GM21529 (cell line): ENCODE results near the gene HNF1B.
"Not testable (repeated sequence)": the region's sequence is repeated elsewhere in the genome, so short reads cannot be mapped to it uniquely, and the experiment has no call there.

ENCODE experiments used
- ATAC-seq: cut with Tn5 transposase; IDR thresholded peaks from one replicate; pipeline ENCODE4 v1.9.1; 2021; ENCODE audit not compliant: unreplicated experiment

Gene HNF1B

DNA sequence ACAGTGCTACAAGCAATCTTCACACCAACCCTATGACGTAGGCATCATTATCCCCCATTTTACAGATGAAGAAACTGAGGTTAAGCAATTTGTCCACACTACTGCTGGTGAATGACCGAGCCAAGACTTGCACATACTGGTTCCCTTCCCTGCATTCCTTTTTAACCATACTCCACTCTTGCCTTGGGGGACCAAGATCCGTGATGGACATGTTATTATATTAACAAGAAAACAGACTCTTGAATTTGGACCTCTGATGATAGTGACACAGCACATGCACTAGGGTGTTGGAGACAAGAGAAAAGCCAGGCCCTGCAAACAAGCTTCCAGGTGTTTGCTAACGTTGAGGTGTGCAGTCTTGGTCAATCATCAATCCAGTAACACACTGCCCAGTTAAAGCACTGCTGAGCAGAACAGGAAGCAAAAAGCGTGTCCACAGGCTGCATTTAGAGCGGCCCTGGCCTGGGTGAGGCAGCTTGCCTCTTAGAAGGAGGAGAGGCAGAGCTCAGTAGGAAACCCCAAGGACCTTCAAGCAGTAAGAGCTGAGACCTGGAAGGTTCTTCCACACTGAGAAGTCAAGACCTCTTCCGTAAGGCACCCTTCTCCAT is 36.7 kb downstream of the HNF1B start:
- no peak for ATAC-seq

DNA sequence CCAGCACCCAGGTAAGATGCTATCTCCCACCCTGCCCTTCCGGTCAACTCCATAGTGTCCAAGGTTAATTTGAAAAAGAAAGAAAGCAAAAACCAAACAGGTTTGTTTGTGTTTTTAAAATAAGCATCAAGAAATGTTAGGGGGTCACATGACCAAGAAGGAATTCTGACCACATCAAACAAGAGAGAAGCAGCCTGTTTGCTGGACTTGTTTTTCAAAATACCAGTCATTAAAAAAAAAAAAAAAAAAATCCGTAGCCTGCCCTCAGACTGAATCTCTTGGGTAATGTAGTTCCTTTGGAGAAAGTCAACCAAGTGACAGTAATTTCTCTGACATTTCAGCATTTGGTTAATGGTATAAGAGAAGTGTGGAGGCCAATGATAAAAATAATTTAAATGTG is 38.4 kb downstream of the HNF1B start:
- ATAC-seq = no peak

DNA sequence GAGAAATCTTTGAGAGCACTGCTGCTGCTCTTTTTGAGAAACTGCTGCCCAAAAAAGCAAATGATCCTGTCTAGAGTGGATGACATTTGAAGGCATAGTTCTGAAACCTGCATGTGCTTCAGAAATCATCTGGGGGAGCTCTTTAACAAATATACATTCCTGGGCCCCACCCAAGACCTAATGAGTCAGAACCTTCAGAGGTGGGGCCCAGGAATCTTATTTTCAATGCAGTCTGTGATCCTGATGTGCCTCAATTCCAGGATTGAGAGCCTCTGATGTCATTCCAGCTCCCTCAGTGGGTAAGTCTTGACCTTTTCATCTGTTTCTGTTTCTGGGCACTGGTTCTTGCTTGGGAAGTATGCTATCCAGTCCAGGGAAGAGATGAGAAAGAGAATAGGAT is 42.3 kb downstream of the HNF1B start:
- no peak for ATAC-seq

DNA sequence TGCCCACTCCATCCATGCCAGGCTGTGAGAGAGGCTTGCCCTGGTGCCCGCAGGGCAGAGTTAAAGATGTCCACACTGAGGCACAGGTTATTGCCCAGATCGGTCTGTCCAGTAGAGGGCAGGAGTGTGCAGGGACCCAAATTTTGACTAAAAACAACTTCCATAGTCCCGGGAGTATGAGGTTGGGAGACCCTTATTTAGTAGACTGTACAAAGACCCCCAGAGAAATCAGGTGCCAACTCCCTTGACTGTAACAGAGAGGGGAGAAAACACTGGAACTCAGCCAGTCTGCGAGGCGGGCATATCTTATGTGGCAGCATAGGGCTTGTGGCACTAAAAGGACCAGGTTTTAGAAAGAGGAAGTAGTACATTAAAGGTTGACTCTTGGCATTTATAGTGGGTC is 43.4 kb downstream of the HNF1B start:
- ATAC-seq = no peak

DNA sequence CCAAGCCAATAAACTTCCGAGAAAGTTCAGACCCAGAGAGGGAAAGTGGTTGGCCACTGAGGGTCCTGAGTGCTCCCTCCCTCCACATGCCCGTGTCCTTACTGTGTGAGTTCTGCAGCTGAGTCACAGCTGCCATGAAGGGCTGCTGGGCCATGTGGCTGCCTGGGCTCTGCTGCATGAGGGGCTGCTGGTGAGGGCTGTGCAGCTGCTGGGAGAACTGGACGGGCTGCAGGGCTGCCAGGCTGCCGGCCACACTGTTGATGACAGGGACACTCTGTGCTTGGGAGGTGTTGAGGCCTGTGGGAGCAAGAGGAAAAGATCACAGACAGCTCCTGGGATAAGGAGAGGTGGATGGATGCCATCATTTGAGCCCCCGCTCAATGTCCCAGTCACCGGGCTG is 44.0 kb downstream of the HNF1B start:
- ATAC-seq = no peak

DNA sequence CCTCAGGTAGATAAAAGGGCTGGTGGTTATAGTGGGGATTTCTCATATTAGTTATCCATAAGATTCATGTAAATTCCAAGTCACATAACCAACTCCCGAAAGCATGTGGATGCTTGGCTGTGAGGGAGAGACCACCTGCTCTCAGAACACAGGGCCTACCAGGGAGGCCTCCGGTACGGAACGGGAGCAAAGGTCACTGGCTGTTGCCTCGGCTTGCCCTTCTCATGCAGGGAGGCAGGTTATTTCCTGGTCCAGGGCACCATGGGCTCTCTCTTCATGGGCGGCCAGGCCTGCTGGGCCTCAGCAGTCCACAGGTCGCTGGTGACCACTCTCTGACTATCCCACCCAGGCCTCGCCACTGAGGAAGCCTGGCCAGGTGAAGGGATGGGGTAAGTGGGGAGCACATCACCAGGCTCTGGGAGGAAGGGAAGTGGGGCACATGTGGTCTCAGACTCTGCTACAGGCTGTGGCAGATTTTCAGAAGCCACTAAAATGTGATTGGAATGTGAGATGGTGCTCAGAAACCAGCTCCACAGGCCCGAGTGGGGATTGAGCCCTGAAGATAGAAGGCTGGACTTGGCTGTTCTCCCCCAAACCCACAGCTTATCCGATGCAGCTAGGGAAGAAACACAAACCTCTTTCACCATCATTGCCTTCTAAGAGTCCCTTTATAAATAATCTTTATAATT is 45.4 kb downstream of the HNF1B start:
- no peak for ATAC-seq

DNA sequence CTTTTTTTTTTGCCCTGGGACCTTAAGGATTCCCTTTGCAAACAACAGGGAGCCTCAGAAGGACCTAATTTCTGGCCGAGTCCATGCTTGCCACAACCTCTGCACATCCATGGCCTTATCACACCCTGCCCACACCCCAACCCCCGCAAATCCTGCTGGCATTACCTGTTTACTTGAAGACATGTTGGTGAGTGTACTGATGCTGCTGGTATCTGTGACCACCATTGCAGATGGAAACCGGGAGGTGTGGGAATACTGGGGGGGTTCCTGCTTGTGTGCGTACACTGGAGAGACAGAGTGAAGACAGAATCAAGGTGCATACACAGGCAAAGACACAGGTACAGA is 46.0 kb downstream of the HNF1B start:
- ATAC-seq = no peak

DNA sequence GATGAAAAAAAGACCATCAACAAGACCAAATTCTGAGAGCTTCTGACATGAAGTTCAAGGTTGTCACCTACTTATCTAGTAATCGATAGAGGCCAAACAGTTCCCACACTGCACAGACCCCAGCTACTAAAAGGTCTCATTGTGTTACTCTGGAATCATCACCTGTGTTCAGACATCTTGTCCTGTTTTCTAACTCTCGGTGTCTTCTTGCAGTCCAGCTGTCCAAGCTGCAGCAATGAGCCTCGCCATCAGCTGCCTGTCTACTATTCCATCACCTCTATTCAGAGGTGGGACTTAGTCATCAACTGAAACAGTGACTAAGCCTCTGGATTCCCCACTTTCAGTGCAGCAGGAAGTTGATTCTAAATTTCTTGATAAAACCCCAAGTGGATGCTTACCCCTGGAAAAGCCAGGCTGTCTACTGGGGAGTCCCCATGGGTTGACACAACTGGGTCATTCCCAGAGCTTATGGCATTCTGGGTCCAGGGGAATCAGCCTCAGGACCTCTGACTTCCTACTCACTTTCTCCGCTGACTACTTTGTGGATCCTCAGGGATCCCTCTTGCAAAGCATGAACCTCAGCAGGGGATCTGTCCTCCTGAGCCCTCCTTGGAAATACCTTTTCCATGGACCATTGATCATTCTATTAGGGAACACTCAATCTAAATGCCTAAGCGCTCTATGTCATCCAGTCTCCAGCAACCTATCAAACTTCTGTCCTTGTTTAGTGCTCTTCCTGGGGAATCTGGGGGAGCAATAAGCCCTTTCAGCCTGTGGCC is 46.5 kb downstream of the HNF1B start:
- ATAC-seq = no peak

DNA sequence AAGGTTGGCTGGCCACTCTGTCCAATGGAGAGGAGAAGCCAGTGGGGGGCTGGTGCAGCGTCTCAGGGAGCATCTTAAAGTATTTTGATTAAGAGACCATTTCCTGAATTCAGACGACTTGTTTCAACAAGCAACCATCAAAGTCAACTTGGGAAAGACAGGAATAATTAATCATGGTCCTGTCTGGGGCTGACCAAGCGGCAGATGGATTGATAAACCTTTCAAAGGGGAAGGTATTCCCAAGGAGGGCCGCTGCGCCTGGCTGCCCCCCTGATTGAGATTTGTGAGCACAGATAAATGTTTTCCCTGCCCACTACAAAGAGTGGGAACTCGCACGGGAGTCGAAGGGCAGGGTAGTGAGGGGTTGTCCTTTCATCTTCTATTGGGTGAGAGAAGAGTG is 47.5 kb downstream of the HNF1B start:
- no peak for ATAC-seq

DNA sequence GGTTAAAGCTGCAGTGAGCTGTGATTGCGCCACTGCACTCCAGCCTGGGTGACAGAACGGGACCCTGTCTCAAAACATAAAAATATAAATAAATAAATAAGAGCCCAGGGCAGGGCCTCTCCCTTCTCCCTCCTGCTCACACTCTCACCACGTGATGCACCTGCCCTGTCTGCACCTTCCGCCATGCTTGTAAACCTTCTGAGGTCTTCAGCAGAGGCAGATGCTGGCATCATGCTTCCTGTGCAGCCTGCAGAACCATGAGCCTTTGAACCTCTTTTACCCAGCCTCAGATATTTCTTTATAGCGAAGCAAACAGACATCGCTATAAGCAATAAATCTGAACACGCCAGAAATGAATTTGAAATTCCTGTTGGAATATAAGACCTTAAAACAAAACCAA is 48.5 kb downstream of the HNF1B start:
- ATAC-seq = no peak

DNA sequence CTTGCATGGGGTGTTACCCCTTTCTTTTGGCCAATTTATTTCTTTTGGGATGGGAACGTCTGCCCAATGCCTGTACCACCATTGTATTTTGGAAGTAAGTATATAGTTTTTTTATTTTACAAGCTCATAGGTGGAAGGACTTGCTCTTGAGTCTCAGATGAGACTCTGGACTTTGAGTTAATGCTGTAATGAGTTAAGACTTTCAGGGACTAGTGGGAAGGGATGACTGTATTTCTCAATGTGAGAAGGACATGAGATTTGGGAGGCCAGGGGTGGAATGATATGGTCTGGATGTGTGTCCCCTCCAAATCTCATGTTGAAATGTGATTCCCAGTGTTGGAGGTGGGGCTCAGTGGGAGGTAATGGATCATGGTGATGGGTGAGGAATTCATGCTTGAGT is 49.1 kb downstream of the HNF1B start:
- no peak for ATAC-seq

DNA sequence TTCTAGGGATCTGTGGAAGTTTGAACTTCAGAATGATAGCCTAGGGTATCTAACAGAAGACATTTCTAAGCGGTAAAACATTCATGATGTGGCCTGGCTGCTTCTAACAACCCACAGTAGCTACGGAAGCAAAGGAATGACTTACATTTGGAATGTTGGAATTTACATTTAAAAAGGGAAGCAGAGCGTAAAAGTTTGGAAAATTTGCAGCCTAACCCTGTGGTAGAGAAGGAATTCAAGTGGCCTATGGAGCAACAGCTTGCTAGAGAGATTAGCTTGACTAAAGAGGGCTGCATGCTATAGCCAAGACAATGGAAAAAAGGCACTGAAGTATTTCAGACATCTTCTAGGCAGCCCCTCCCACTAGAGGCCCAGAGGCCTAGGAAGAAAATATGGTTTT is 50.1 kb downstream of the HNF1B start:
- no peak for ATAC-seq

DNA sequence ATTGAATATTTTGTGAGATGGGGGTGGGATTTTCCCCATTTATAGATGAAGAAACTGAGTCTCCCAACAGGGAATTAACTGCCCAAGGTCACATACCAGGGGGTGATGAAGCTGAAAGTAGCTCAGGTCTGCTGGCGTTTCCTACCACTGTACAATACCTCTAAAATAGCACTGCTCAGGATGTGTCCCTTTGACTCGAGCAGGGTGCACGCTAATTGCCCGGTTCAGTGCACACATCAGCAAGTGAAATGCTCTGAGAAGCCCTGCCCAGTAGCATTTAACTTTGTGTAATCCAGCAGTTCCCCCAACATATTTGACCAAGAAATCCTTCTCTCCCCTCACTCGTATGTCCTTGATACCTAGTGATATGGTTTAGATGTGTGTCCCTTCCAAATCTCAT is 51.5 kb downstream of the HNF1B start:
- no peak for ATAC-seq

DNA sequence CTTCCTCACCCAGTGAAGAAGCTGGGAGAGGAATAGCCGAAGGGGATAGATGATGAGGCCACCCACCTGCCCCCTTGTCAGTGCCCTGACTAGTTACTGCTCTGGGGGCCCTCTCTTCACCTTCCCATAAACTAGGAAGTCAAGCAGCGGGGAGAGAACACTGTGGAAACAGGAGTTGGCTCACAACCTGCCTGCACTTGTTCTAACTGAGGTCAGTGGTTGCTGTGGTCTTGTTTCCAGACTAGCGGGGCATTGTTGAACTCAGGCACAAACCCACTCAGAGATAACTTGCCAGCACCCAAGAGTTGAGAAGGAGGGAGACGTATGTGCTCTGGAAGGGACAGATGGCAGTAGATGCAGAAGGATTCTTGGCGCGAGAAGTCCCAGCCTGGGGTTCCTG is 53.1 kb downstream of the HNF1B start:
- no peak for ATAC-seq

DNA sequence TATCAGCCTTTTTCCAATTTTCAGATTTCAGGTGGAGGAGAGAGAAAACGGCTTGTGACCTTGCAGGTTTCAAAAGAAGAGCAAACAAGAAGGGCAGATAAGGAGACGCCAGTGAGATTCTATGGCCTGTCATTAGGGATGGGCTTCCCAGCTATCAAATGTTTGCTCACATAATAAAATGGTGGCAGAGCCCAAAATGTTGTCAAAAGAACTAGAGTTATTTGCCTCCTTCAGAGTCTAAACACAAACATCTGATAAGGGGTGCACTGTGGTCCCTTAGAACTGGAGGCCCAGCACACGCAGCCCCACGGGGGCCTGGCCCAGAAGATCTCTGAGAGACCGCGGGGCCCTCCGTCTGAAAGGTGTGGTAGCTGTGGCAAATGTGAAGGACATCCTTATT is 55.5 kb downstream of the HNF1B start:
- ATAC-seq = no peak

DNA sequence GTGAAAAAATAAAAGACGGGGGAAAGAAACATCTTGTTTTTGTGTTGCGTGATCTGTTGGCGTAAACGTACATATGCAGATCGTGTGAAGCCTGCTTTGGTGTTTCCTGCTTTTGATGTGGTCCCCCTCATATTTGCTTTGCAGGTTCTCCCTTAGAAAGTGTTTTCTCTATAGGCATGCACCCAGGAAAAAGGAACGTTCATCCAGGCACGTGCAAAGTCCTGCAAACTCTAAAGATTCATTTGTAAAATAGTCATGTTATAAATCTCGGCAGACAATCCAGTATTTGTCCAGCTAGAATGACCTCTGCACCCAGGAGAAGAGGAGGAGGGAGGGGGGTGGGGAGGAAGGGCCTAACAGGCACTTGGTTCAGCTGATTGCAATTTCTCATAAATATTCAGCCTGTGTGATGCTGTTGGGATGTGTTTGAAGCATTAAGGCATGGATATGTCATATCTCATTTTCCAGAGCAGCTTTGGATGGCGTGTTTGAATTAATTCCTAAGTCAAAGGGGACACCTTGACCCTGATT is 61.3 kb downstream of the HNF1B start:
- ATAC-seq = no peak

DNA sequence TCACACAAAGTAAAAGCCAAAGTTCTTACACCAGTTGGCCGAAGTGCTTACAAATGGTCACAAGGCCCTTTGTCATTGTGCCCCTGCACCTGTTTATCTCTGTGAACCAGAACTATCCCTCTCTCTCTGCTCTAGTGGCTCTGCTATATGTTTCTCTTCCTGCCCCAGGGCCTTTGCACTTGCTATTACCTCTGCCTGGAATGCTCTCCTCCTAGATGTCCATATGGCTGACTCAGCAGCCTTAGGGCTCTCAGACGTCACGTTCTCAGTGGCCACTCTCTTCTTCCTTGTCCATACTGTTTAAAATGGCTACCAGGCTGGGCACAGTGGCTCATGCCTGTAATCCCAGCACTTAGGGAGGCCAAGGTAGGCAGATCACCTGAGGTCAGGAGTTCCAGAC is 62.9 kb downstream of the HNF1B start:
- no peak for ATAC-seq

DNA sequence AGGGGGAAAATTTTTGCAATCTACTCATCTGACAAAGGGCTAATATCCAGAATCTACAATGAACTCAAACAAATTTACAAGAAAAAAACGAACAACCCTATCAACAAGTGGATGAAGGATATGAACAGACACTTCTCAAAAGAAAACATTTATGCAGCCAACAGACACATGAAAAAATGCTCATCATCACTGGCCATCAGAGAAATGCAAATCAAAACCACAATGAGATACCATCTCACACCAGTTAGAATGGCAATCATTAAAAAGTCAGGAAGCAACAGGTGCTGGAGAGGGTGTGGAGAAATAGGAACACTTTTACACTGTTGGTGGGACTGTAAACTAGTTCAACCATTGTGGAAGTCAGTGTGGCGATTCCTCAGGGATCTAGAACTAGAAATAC is 64.9 kb downstream of the HNF1B start:
- not testable (repeated sequence) for ATAC-seq

DNA sequence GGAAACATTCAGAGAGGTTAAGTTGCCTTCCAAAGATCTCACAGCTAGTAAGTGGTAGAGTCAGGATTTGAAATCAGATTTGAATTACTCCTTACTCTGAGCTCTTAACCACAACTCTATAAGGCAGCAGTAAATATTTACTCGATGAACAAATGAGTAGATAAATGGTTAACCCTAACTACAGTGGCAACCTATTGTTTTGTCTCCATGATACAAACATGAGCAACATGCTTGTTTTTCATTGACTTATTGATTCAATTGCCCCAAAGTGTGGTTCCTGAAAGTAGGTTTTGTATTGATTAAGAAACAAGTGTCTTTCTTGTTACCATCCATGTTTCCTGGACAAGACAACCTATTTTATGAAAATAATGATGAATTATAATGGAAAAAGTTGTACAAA is 66.8 kb downstream of the HNF1B start:
- no peak for ATAC-seq

DNA sequence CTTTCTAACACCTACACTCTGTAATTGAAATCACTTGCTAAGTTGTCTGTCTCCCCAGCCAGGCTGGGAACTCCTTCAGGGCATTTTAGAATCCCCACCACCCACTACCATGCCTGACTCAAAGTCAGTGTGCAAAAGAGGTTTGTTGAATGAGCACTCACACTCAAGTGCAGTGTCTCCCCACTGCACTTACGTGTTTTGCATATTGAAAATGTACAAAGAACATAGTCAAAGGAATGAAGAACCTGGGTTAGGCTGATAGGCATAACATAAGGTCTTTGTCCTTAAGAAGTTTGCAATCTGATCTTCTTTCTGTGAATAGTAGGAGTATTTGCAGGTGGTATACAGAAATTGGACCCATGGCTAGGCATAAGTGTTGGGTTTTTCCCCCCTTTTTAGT is 67.8 kb downstream of the HNF1B start:
- no peak for ATAC-seq

DNA sequence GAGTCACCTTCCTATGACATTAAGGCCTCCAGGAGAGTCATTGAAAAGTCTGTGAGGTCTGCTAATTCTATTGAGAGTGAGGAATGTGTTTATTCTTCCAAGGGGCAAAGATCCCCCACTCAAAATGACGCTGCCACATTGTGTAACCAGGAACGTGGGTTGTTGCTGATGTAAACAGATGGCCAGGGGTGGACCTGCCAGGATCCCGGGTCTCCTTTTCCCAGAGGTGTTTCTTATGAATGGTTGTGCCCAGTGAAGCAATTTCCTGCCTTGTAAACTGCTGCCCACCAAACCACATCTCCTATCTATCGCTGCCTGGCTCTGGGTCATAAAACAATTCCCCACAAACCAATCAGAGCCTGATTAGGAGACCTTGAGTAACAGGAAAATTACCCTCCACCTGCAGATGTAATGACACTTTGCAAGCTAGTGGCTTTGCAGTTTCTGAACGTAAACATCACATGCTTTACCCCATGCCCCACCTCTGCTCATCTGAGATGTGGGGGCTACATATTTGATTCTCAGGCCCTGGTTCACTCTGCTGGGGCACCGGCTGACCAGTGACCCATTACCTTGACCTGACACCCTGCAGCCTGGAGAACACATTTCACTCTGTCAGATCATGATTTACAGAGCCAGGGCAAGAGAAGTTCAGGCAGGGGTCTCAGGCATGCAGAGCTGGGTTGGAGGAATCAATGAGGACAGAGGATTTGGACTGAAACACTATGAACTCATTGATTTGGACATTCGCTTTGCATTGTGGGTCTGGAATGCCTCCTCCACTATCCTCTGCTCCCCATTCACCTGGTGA is 68.5 kb downstream of the HNF1B start:
- no peak for ATAC-seq
